GM19438 (cell line): ENCODE measurements around the gene SHOC1.
"Not testable (repeated sequence)": the region's sequence is repeated elsewhere in the genome, so short reads cannot be mapped to it uniquely, and the experiment has no call there.

Experiments used
- ATAC-seq: cut with Tn5 transposase; IDR thresholded peaks from one replicate; pipeline ENCODE4 v1.9.1; 2021; ENCODE audit warnings: low read depth; ENCODE audit not compliant: unreplicated experiment

Gene SHOC1

GRCh38 chr9:111805830-111806241, 11.1 kb upstream of the SHOC1 start:
- ATAC-seq: no peak

GRCh38 chr9:111805262-111805661, 10.5 kb upstream of the SHOC1 start:
- ATAC-seq: no peak

GRCh38 chr9:111804636-111805035, 9.9 kb upstream of the SHOC1 start:
- ATAC-seq: no peak

GRCh38 chr9:111803924-111804323, 9.2 kb upstream of the SHOC1 start:
- ATAC-seq: no peak

GRCh38 chr9:111799915-111800526, 5.3 kb upstream of the SHOC1 start:
- no peak for ATAC-seq

- ATAC-seq: no peak
These were observed 4.8 kb upstream of the SHOC1 start for GRCh38 chr9:111799506-111799905.

GRCh38 chr9:111798786-111799185, 4.0 kb upstream of the SHOC1 start:
- no peak for ATAC-seq

- no peak for ATAC-seq
These were observed 761 bp upstream of the SHOC1 start for GRCh38 chr9:111795557-111795839.

GRCh38 chr9:111791821-111792220, 2.9 kb downstream of the SHOC1 start:
- ATAC-seq: not testable (repeated sequence)

GRCh38 chr9:111789881-111790280, 4.9 kb downstream of the SHOC1 start:
- ATAC-seq: no peak

GRCh38 chr9:111783857-111784256, 10.9 kb downstream of the SHOC1 start:
- ATAC-seq: no peak

- ATAC-seq: no peak
These were observed 11.3 kb downstream of the SHOC1 start for GRCh38 chr9:111783424-111783823.

- no peak for ATAC-seq
These were observed 28.7 kb downstream of the SHOC1 start for GRCh38 chr9:111766066-111766465.

GRCh38 chr9:111762556-111762955, 32.2 kb downstream of the SHOC1 start:
- ATAC-seq: no peak

- ATAC-seq: peak; percentile 74
These were observed 34.7 kb downstream of the SHOC1 start for GRCh38 chr9:111759762-111760639.

GRCh38 chr9:111754800-111755199, 39.9 kb downstream of the SHOC1 start:
- ATAC-seq: no peak

- ATAC-seq: no peak
These were observed 42.3 kb downstream of the SHOC1 start for GRCh38 chr9:111752455-111752854.
